Measurements from ENCODE around the gene GDPGP1. TPM values are rescaled to one million over a fixed set of nuclear protein-coding genes. Genes with fewer than 3 reads are reported as not detected.

GDPGP1 gene
- total and polyA plus RNA-seq, 2 donors (not counting 1 experiment from before 2014, with no cell fraction given): 9.3 to 10.4 TPM

GRCh38 chr15:90213122-90213817, 20.7 kb upstream of the GDPGP1 start:
- 81% methylated on average over 8 of the region's 12 CpGs for WGBS (ENCODE audit: insufficient coverage)
- no peaks in the 10 kb centered on the region for H3K9me3 Mint-ChIP-seq (ENCODE audit: insufficient read depth)
- TF ChIP-seq CTCF (IDR thresholded peaks at IDR 0.05): no peak
- no peak for TF ChIP-seq EZH2 (IDR thresholded peaks at IDR 0.05; ENCODE audit: borderline replicate concordance, insufficient read depth, low read depth, low read length, poor library complexity, severe bottlenecking)
- peak overlapping the region; percentile 65 for H3K4me2 ChIP-seq (replicated peaks; ENCODE audit: low read depth, low read length, poor library complexity, severe bottlenecking)
- no peaks in the 10 kb centered on the region for H3K27me3 ChIP-seq (replicated peaks in 1 of 4; ENCODE audit: control extremely low read depth in 1 of 4, control insufficient read depth in 3 of 4, insufficient read depth in 4 of 4, low read length in 3 of 4)
- DNase-seq: no peak
- peaks cover 97 to 100% of the 10 kb centered on the region in 2 donors for H3K4me1 ChIP-seq (ENCODE audit: control insufficient read depth in 2 of 2, insufficient read depth in 2 of 2, low read length in 2 of 2)
- peaks cover 3 to 60% of the 10 kb centered on the region in 2 experiments for H3K36me3 ChIP-seq (replicated peaks in 1 of 2; ENCODE audit: control extremely low read depth in 1 of 2, control insufficient read depth in 1 of 2, extremely low read depth in 1 of 2, insufficient read depth in 2 of 2, low read length in 1 of 2)
- peak overlapping the region; percentile 72 for H3K4me3 Mint-ChIP-seq
- ChIA-PET CTCF (interaction anchor here (0.7 to 12.6 kb wide), 5 partner anchors 11 to 602 kb away, joined by 3 to 274 read pairs (median 28); partner anchors contain the start of genes CIB1, GDPGP1 and SEMA4B), POLR2A (interaction anchor here (0.5 to 9.0 kb wide), 6 partner anchors 11 to 52 kb away, joined by 4 to 163 read pairs (median 46); partner anchors contain the start of genes CIB1, GDPGP1 and SEMA4B)
- peak overlapping the region; percentile 90 for H3K27ac Mint-ChIP-seq
- intact Hi-C loops (cut with micrococcal nuclease): loop anchor here (1.0 to 10.0 kb wide), 3 partner anchors 12 to 452 kb away; partner anchors contain the start of genes AP3S2 and SEMA4B
- no peak for ATAC-seq (ENCODE audit: low read depth)
- H3K4me1 Mint-ChIP-seq: peaks cover 95% of the 10 kb centered on the region
- H3K9me3 ChIP-seq (ENCODE audit: control extremely low read depth in 1 of 3, control insufficient read depth in 2 of 3, insufficient read depth in 1 of 3, low read length in 2 of 3): peaks cover 0 to 4% (median 0%) of the 10 kb centered on the region in 3 donors
- H3K27ac ChIP-seq (ENCODE audit: low read length in 2 of 2): peak overlapping the region; percentile 80 to 86
- H3K79me2 ChIP-seq (ENCODE audit: control insufficient read depth, insufficient read depth, low read length): peaks cover 92% of the 10 kb centered on the region
- H2AFZ ChIP-seq (ENCODE audit: insufficient read depth, low read depth, low read length, poor library complexity, severe bottlenecking): no peak overlapping the region
- no peaks in the 10 kb centered on the region for H3K27me3 Mint-ChIP-seq
- H4K20me1 ChIP-seq (ENCODE audit: control insufficient read depth, insufficient read depth, low read length, poor library complexity, severe bottlenecking): peaks cover 33% of the 10 kb centered on the region
- H3K4me3 ChIP-seq (ENCODE audit: control extremely low read depth in 1 of 5, extremely low read depth in 1 of 5, insufficient read depth in 1 of 5, low read depth in 2 of 5, low read length in 4 of 5): peak overlapping the region in 1 of 5 experiments; percentile 39
- peak overlapping the region; percentile 35 for H3K9ac ChIP-seq (ENCODE audit: low read length)
